Mammary epithelial cell (primary cell): ENCODE measurements around the gene BCL2A1.

Experiments used
- EZH2 ChIP-seq: IDR thresholded peaks from 2 replicates; pipeline ENCODE4 v1.6.1; 2012; ENCODE audit warnings: low read length, inconsistent platforms, borderline replicate concordance
- TF ChIP-seq, protein P1 (sequence below), 2 donors: IDR thresholded peaks in 1 of 2; conservative IDR thresholded peaks in 1 of 2; 2 replicates each; pipeline ENCODE4 v1.5.1; 2011 to 2012; ENCODE audit warnings: inconsistent platforms in 2 of 2, low read length in 2 of 2, mild to moderate bottlenecking in 2 of 2, control low read depth in 1 of 2, low read depth in 1 of 2; ENCODE audit not compliant: insufficient read depth in 1 of 2; ENCODE audit errors: extremely low read depth in 1 of 2

DNA sequence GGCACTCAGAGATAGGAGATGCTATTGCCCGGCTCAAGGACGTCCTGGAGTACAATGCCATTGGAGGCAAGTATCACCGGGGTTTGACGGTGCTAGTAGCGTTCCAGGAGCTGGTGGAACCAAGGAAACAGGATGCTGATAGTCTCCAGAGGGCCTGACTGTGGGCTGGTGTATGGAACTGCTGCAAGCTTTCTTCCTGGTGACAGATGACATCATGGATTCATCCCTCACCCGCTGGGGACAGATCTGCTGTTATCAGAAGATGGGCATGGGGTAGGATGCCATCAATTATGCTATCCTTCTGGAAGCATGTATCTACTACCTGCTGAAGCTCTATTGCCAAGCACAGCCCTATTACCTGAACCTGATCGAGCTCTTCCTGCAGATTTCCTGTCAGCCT lies 26.4 kb downstream of the BCL2A1 start:
- TF ChIP-seq, protein P1, sequence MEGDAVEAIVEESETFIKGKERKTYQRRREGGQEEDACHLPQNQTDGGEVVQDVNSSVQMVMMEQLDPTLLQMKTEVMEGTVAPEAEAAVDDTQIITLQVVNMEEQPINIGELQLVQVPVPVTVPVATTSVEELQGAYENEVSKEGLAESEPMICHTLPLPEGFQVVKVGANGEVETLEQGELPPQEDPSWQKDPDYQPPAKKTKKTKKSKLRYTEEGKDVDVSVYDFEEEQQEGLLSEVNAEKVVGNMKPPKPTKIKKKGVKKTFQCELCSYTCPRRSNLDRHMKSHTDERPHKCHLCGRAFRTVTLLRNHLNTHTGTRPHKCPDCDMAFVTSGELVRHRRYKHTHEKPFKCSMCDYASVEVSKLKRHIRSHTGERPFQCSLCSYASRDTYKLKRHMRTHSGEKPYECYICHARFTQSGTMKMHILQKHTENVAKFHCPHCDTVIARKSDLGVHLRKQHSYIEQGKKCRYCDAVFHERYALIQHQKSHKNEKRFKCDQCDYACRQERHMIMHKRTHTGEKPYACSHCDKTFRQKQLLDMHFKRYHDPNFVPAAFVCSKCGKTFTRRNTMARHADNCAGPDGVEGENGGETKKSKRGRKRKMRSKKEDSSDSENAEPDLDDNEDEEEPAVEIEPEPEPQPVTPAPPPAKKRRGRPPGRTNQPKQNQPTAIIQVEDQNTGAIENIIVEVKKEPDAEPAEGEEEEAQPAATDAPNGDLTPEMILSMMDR (conservative IDR thresholded peaks at IDR 0.05 in 1 of 2, IDR thresholded peaks at IDR 0.05 in 1 of 2; ENCODE audit: extremely low read depth in 1 of 2, insufficient read depth in 1 of 2, low read depth in 1 of 2, low read length in 2 of 2): no peak
- no peak for TF ChIP-seq EZH2
